Neuronal stem cell (in vitro differentiated cells): ENCODE data around the gene CARS2.

Experiments used
- DNase-seq: peaks from one replicate; pipeline ENCODE4 v3.0.0-alpha.2; 2013; ENCODE audit warnings: low spot score
- H2AFZ ChIP-seq: one replicate; pipeline ENCODE4 v1.6.1; 2013; ENCODE audit warnings: mild to moderate bottlenecking, low read length, inconsistent platforms
- H2AK5ac ChIP-seq: 2 replicates; pipeline ENCODE4 v1.6.1; 2013; ENCODE audit warnings: low read depth, mild to moderate bottlenecking, inconsistent platforms, low read length, moderate library complexity, mixed read lengths
- H2BK120ac ChIP-seq: 2 replicates; pipeline ENCODE4 v1.6.1; 2013; ENCODE audit warnings: low read depth, mild to moderate bottlenecking, inconsistent platforms, low read length, moderate library complexity, mixed read lengths
- H2BK12ac ChIP-seq: one replicate; pipeline ENCODE4 v1.6.1; 2013; ENCODE audit warnings: low read length, inconsistent platforms
- H2BK15ac ChIP-seq: 2 replicates; pipeline ENCODE4 v1.6.1; 2013; ENCODE audit warnings: mild to moderate bottlenecking, low read length, inconsistent platforms, mixed read lengths
- H2BK5ac ChIP-seq: one replicate; pipeline ENCODE4 v1.6.1; 2013; ENCODE audit warnings: inconsistent platforms, mild to moderate bottlenecking, low read length, moderate library complexity
- H3K14ac ChIP-seq: one replicate; pipeline ENCODE4 v1.6.1; 2013; ENCODE audit warnings: low read length, inconsistent platforms
- H3K18ac ChIP-seq: 2 replicates; pipeline ENCODE4 v1.6.1; 2013; ENCODE audit warnings: low read length, inconsistent platforms
- H3K23ac ChIP-seq: 2 replicates; pipeline ENCODE4 v1.6.1; 2013; ENCODE audit warnings: low read depth, mild to moderate bottlenecking, mixed read lengths, low read length, inconsistent platforms; ENCODE audit not compliant: poor library complexity
- H3K27ac ChIP-seq: replicated peaks from 3 replicates; pipeline ENCODE4 v1.5.1; 2013; ENCODE audit warnings: low read length, inconsistent platforms
- H3K27me3 ChIP-seq, 3 experiments: 2 replicates each; pipeline ENCODE4 v1.6.1; 2013; ENCODE audit warnings: low read length in 3 of 3, mild to moderate bottlenecking in 2 of 3, inconsistent platforms in 1 of 3, low read depth in 1 of 3, mixed read lengths in 1 of 3, moderate library complexity in 1 of 3; ENCODE audit not compliant: control insufficient read depth in 3 of 3, insufficient read depth in 3 of 3
- H3K36me3 ChIP-seq, 2 donors: replicated peaks in 1 of 2; 2 replicates each; pipeline ENCODE4 v1.6.1; 2013; ENCODE audit warnings: low read length in 2 of 2; ENCODE audit not compliant: control insufficient read depth in 2 of 2, insufficient read depth in 2 of 2
- H3K4ac ChIP-seq: 2 replicates; pipeline ENCODE4 v1.6.1; 2013; ENCODE audit warnings: inconsistent platforms, mild to moderate bottlenecking, low read length, moderate library complexity
- H3K4me1 ChIP-seq, 2 donors: 1 replicate in 1 of 2; 2 replicates in 1 of 2; pipeline ENCODE4 v1.6.1; 2013; ENCODE audit warnings: low read length in 2 of 2, low read depth in 1 of 2; ENCODE audit not compliant: control insufficient read depth in 2 of 2, insufficient read depth in 1 of 2
- H3K4me2 ChIP-seq: one replicate; pipeline ENCODE4 v1.6.1; 2013; ENCODE audit warnings: mild to moderate bottlenecking, low read length, inconsistent platforms; ENCODE audit not compliant: insufficient read depth, poor library complexity, severe bottlenecking
- H3K4me3 ChIP-seq, 2 donors: 2 replicates each; pipeline ENCODE4 v1.5.1; 2013; ENCODE audit warnings: low read length in 2 of 2, mild to moderate bottlenecking in 2 of 2, inconsistent platforms in 1 of 2, moderate library complexity in 1 of 2
- H3K79me1 ChIP-seq: one replicate; pipeline ENCODE4 v1.6.1; 2013; ENCODE audit warnings: low read depth, mild to moderate bottlenecking, inconsistent platforms, low read length, moderate library complexity
- H3K9ac ChIP-seq: one replicate; pipeline ENCODE4 v1.6.1; 2013; ENCODE audit warnings: mild to moderate bottlenecking, low read depth, low read length, inconsistent platforms; ENCODE audit not compliant: poor library complexity
- H3K9me3 ChIP-seq, 2 donors: replicated peaks in 1 of 2; 2 replicates each; pipeline versions ENCODE3 to v1.6.1; 2013; ENCODE audit warnings: low read length in 2 of 2, mild to moderate bottlenecking in 2 of 2, inconsistent platforms in 1 of 2, low read depth in 1 of 2, mixed read lengths in 1 of 2, moderate library complexity in 1 of 2; ENCODE audit not compliant: control insufficient read depth in 2 of 2, insufficient read depth in 1 of 2
- H4K8ac ChIP-seq: one replicate; pipeline ENCODE4 v1.6.1; 2013; ENCODE audit warnings: low read depth, mild to moderate bottlenecking, inconsistent platforms, low read length, moderate library complexity
- H4K91ac ChIP-seq: one replicate; pipeline ENCODE4 v1.6.1; 2013; ENCODE audit warnings: low read length, low read depth, mild to moderate bottlenecking, inconsistent platforms; ENCODE audit not compliant: poor library complexity
- WGBS, 2 donors: extraction: QIAGEN DNeasy Blood & Tissue Kit; methylation state at CpG; one replicate each; pipeline ENCODE4 v1.1.7; 2013; ENCODE audit warnings: missing lambda C conversion rate in 2 of 2, mixed read lengths in 1 of 2; ENCODE audit not compliant: insufficient read length in 2 of 2, insufficient replicate concordance in 1 of 2; ENCODE audit errors: extremely low coverage in 2 of 2; 5-methylcytosine and 5-hydroxymethylcytosine counted together

CARS2 gene

GRCh38 chr13:110684388-110685056 is 21.4 kb downstream of the CARS2 start:
- no peak overlapping the region for H2AK5ac ChIP-seq
- H3K9ac ChIP-seq = no peak overlapping the region
- H3K27ac ChIP-seq = no peak overlapping the region
- no peaks in the 10 kb centered on the region for H3K79me1 ChIP-seq
- peaks cover 34 to 98% of the 10 kb centered on the region in 2 donors for H3K36me3 ChIP-seq
- DNase-seq = no peak
- no peak overlapping the region for H2BK120ac ChIP-seq
- H3K4me2 ChIP-seq = no peak overlapping the region
- no peak overlapping the region for H2AFZ ChIP-seq
- no peak overlapping the region for H3K18ac ChIP-seq
- no peak overlapping the region for H2BK12ac ChIP-seq
- H4K8ac ChIP-seq = no peak overlapping the region
- no peak overlapping the region for H3K4me3 ChIP-seq
- no peak overlapping the region for H2BK5ac ChIP-seq
- no peaks in the 10 kb centered on the region for H3K4me1 ChIP-seq
- no peak overlapping the region for H3K4ac ChIP-seq
- WGBS, 2 donors = no CpG with 5 or more reads among the region's 8 CpGs
- H3K14ac ChIP-seq = no peak overlapping the region
- H3K23ac ChIP-seq = no peak overlapping the region
- no peaks in the 10 kb centered on the region for H3K27me3 ChIP-seq
- H2BK15ac ChIP-seq = no peak overlapping the region
- no peak overlapping the region for H4K91ac ChIP-seq
- H3K9me3 ChIP-seq = no peaks in the 10 kb centered on the region

GRCh38 chr13:110683921-110684320 is 22.0 kb downstream of the CARS2 start:
- Histone ChIP-seq H4K8ac (no peak overlapping the region), H3K4ac (no peak overlapping the region), H3K4me2 (no peak overlapping the region), H3K4me1 (no peaks in the 10 kb centered on the region), H3K14ac (peak overlapping the region; percentile 40), H4K91ac (no peak overlapping the region), H2BK5ac (no peak overlapping the region), H3K79me1 (no peaks in the 10 kb centered on the region), H3K18ac (no peak overlapping the region), H2BK12ac (no peak overlapping the region), H3K9ac (no peak overlapping the region), H3K36me3 (peaks cover 31 to 94% of the 10 kb centered on the region in 2 donors), H2AK5ac (no peak overlapping the region), H3K23ac (no peak overlapping the region), H2AFZ (no peak overlapping the region), H3K27me3 (no peaks in the 10 kb centered on the region), H2BK120ac (no peak overlapping the region), H3K27ac (no peak overlapping the region), H3K9me3 (no peaks in the 10 kb centered on the region), H2BK15ac (no peak overlapping the region), H3K4me3 (no peak overlapping the region)
- WGBS, 2 donors = no CpG with 5 or more reads among the region's 5 CpGs
- no peak for DNase-seq

GRCh38 chr13:110683203-110683883 is 22.6 kb downstream of the CARS2 start:
- H2AK5ac ChIP-seq = no peak overlapping the region
- no peak overlapping the region for H3K14ac ChIP-seq
- H2BK15ac ChIP-seq = no peak overlapping the region
- no peak overlapping the region for H2BK120ac ChIP-seq
- no peak overlapping the region for H4K8ac ChIP-seq
- H2BK5ac ChIP-seq = no peak overlapping the region
- H2AFZ ChIP-seq = no peak overlapping the region
- H3K9ac ChIP-seq = no peak overlapping the region
- WGBS, 2 donors = no CpG with 5 or more reads among the region's 5 CpGs
- no peak overlapping the region for H3K4me3 ChIP-seq
- H3K4me1 ChIP-seq = no peaks in the 10 kb centered on the region
- no peak overlapping the region for H3K27ac ChIP-seq
- no peak overlapping the region for H4K91ac ChIP-seq
- no peaks in the 10 kb centered on the region for H3K9me3 ChIP-seq
- no peak overlapping the region for H2BK12ac ChIP-seq
- H3K18ac ChIP-seq = no peak overlapping the region
- H3K79me1 ChIP-seq = no peaks in the 10 kb centered on the region
- no peaks in the 10 kb centered on the region for H3K27me3 ChIP-seq
- H3K36me3 ChIP-seq = peaks cover 35 to 94% of the 10 kb centered on the region in 2 donors
- no peak overlapping the region for H3K23ac ChIP-seq
- no peak overlapping the region for H3K4ac ChIP-seq
- no peak for DNase-seq
- H3K4me2 ChIP-seq = no peak overlapping the region

GRCh38 chr13:110682746-110683145 is 23.2 kb downstream of the CARS2 start:
- Histone ChIP-seq H3K4ac (no peak overlapping the region), H4K91ac (no peak overlapping the region), H2BK120ac (no peak overlapping the region), H2AK5ac (no peak overlapping the region), H3K27me3 (no peaks in the 10 kb centered on the region), H3K27ac (no peak overlapping the region), H2BK5ac (no peak overlapping the region), H2AFZ (no peak overlapping the region), H3K4me2 (no peak overlapping the region), H3K23ac (no peak overlapping the region), H3K9ac (no peak overlapping the region), H4K8ac (no peak overlapping the region), H2BK12ac (no peak overlapping the region), H3K36me3 (peaks cover 36 to 94% of the 10 kb centered on the region in 2 donors), H2BK15ac (no peak overlapping the region), H3K4me3 (no peak overlapping the region), H3K14ac (no peak overlapping the region), H3K79me1 (peaks cover 5% of the 10 kb centered on the region), H3K4me1 (no peaks in the 10 kb centered on the region), H3K9me3 (no peaks in the 10 kb centered on the region), H3K18ac (no peak overlapping the region)
- WGBS, 2 donors = no CpG with 5 or more reads among the region's 12 CpGs
- no peak for DNase-seq
